HG02571 (cell line): ENCODE measurements around the gene HOATZ.

Experiments used
- ATAC-seq: cut with Tn5 transposase; IDR thresholded peaks from one replicate; pipeline ENCODE4 v1.9.1; 2021; ENCODE audit warnings: mild to moderate bottlenecking, moderate library complexity; ENCODE audit not compliant: unreplicated experiment

The HOATZ gene

GRCh38 chr11:111575740-111576139, 61.2 kb downstream of the HOATZ start:
- no peak for ATAC-seq

GRCh38 chr11:111577821-111578220, 63.2 kb downstream of the HOATZ start:
- no peak for ATAC-seq

- ATAC-seq = no peak
Observed at GRCh38 chr11:111581341-111581740, 66.8 kb downstream of the HOATZ start.

GRCh38 chr11:111582163-111582562, 67.6 kb downstream of the HOATZ start:
- ATAC-seq = no peak

GRCh38 chr11:111582881-111583280, 68.3 kb downstream of the HOATZ start:
- ATAC-seq = no peak

GRCh38 chr11:111585371-111585770, 70.8 kb downstream of the HOATZ start:
- ATAC-seq = no peak

GRCh38 chr11:111586388-111586831, 71.8 kb downstream of the HOATZ start:
- no peak for ATAC-seq
